Stimulated activated effector memory CD8-positive, alpha-beta T cell treated with anti-CD3 and anti-CD28 coated beads, Interleukin-12 subunit alpha, Interleukin-12 subunit beta, amount 100 ng/mL, for 72 hours (primary cell): ENCODE results near the gene SHKBP1.
"Not testable (repeated sequence)": the region's sequence is repeated elsewhere in the genome, so short reads cannot be mapped to it uniquely, and the experiment has no call there.

ENCODE experiments used
- ATAC-seq: fragments of 150-1000 bp; cut with Tn5 transposase; 2 replicates; pipeline ENCODE4 v1.10.0; 2021
- DNase-seq, 2 donors: peaks; one replicate each; pipeline ENCODE4 v3.0.0; 2021 to 2022; ENCODE audit warnings: low spot score in 2 of 2
- H3K27ac Mint-ChIP-seq: one replicate; pipeline ENCODE4 v1.8.0; 2022; ENCODE audit warnings: mild to moderate bottlenecking, mixed read lengths
- H3K36me3 Mint-ChIP-seq: one replicate; pipeline ENCODE4 v1.8.0; 2022; ENCODE audit warnings: mild to moderate bottlenecking, mixed read lengths
- H3K4me1 Mint-ChIP-seq: one replicate; pipeline ENCODE4 v1.8.0; 2022; ENCODE audit warnings: mixed read lengths
- H3K4me3 Mint-ChIP-seq: one replicate; pipeline ENCODE4 v1.8.0; 2022; ENCODE audit warnings: mild to moderate bottlenecking, mixed read lengths
- H3K9me3 Mint-ChIP-seq: one replicate; pipeline ENCODE4 v1.8.0; 2022; ENCODE audit warnings: mixed read lengths

The SHKBP1 gene

GRCh38 chr19:40576585-40577451 lies at the start of gene SHKBP1:
SHKBP1 (plus strand) TSS chr19:40576873; CDS start chr19:40576900, 27 bp downstream.
- H3K9me3 Mint-ChIP-seq, result no peaks in the 10 kb centered on the region
- peaks cover 20% of the 10 kb centered on the region for H3K4me1 Mint-ChIP-seq
- DNase-seq (peak; percentile 93 to 97), ATAC-seq (peak; percentile 99)
- peaks cover 39% of the 10 kb centered on the region for H3K36me3 Mint-ChIP-seq
- H3K4me3 Mint-ChIP-seq, result peak within 1 kb of the TSS; percentile 75
- peak within 1 kb of the TSS; percentile 78 for H3K27ac Mint-ChIP-seq

GRCh38 chr19:40528078-40528477 lies 48.6 kb upstream of the SHKBP1 start:
- ATAC-seq, result no peak
- H3K4me3 Mint-ChIP-seq, result no peak overlapping the region
- peaks cover 18% of the 10 kb centered on the region for H3K4me1 Mint-ChIP-seq
- no peaks in the 10 kb centered on the region for H3K36me3 Mint-ChIP-seq
- DNase-seq, result no peak
- no peaks in the 10 kb centered on the region for H3K9me3 Mint-ChIP-seq
- H3K27ac Mint-ChIP-seq, result no peak overlapping the region

- ATAC-seq, result no peak
- no peak for DNase-seq
- Mint-ChIP-seq H3K9me3 (no peaks in the 10 kb centered on the region), H3K36me3 (no peaks in the 10 kb centered on the region), H3K27ac (no peak overlapping the region), H3K4me3 (peak overlapping the region; percentile 55), H3K4me1 (peaks cover 18% of the 10 kb centered on the region)
Measured at GRCh38 chr19:40528533-40529092, 48.1 kb upstream of the SHKBP1 start.

GRCh38 chr19:40529093-40529954 lies 47.3 kb upstream of the SHKBP1 start:
- peak overlapping the region; percentile 55 for H3K4me3 Mint-ChIP-seq
- DNase-seq (peak; percentile 98), ATAC-seq (peak; percentile 75)
- peak overlapping the region; percentile 68 for H3K27ac Mint-ChIP-seq
- H3K9me3 Mint-ChIP-seq, result peaks cover 2% of the 10 kb centered on the region
- peaks cover 18% of the 10 kb centered on the region for H3K4me1 Mint-ChIP-seq
- H3K36me3 Mint-ChIP-seq, result no peaks in the 10 kb centered on the region

GRCh38 chr19:40530091-40530901 lies 46.4 kb upstream of the SHKBP1 start:
- DNase-seq (no peak), ATAC-seq (no peak)
- H3K27ac Mint-ChIP-seq, result peak overlapping the region; percentile 68
- H3K36me3 Mint-ChIP-seq, result no peaks in the 10 kb centered on the region
- peak overlapping the region; percentile 55 for H3K4me3 Mint-ChIP-seq
- H3K4me1 Mint-ChIP-seq, result peaks cover 18% of the 10 kb centered on the region
- H3K9me3 Mint-ChIP-seq, result peaks cover 3% of the 10 kb centered on the region

GRCh38 chr19:40533508-40533907 lies 43.2 kb upstream of the SHKBP1 start:
- Mint-ChIP-seq H3K27ac (no peak overlapping the region), H3K36me3 (no peaks in the 10 kb centered on the region), H3K4me3 (no peak overlapping the region), H3K4me1 (peaks cover 14% of the 10 kb centered on the region), H3K9me3 (peaks cover 3% of the 10 kb centered on the region)
- no peak for ATAC-seq
- no peak for DNase-seq

GRCh38 chr19:40534148-40534547 lies 42.5 kb upstream of the SHKBP1 start:
- ATAC-seq, result no peak
- H3K4me1 Mint-ChIP-seq, result peaks cover 9% of the 10 kb centered on the region
- H3K4me3 Mint-ChIP-seq, result no peak overlapping the region
- no peak overlapping the region for H3K27ac Mint-ChIP-seq
- no peaks in the 10 kb centered on the region for H3K36me3 Mint-ChIP-seq
- DNase-seq, result no peak
- peaks cover 3% of the 10 kb centered on the region for H3K9me3 Mint-ChIP-seq

- H3K9me3 Mint-ChIP-seq, result peaks cover 3% of the 10 kb centered on the region
- ATAC-seq (no peak), DNase-seq (no peak)
- no peaks in the 10 kb centered on the region for H3K36me3 Mint-ChIP-seq
- no peak overlapping the region for H3K27ac Mint-ChIP-seq
- no peak overlapping the region for H3K4me3 Mint-ChIP-seq
- H3K4me1 Mint-ChIP-seq, result no peaks in the 10 kb centered on the region
Measured at GRCh38 chr19:40539070-40539469, 37.6 kb upstream of the SHKBP1 start.

- DNase-seq (no peak), ATAC-seq (no peak)
- H3K9me3 Mint-ChIP-seq, result no peaks in the 10 kb centered on the region
- no peak overlapping the region for H3K4me3 Mint-ChIP-seq
- no peaks in the 10 kb centered on the region for H3K4me1 Mint-ChIP-seq
- H3K27ac Mint-ChIP-seq, result peak overlapping the region; percentile 56
- H3K36me3 Mint-ChIP-seq, result no peaks in the 10 kb centered on the region
Measured at GRCh38 chr19:40542202-40542859, 34.3 kb upstream of the SHKBP1 start.

- ATAC-seq (no peak), DNase-seq (no peak)
- no peak overlapping the region for H3K4me3 Mint-ChIP-seq
- no peaks in the 10 kb centered on the region for H3K9me3 Mint-ChIP-seq
- no peaks in the 10 kb centered on the region for H3K36me3 Mint-ChIP-seq
- H3K4me1 Mint-ChIP-seq, result no peaks in the 10 kb centered on the region
- H3K27ac Mint-ChIP-seq, result no peak overlapping the region
Measured at GRCh38 chr19:40543029-40543597, 33.6 kb upstream of the SHKBP1 start.

GRCh38 chr19:40546153-40546841 lies 30.4 kb upstream of the SHKBP1 start:
- not testable (repeated sequence) for H3K27ac Mint-ChIP-seq, DNase-seq, H3K9me3 Mint-ChIP-seq, H3K4me3 Mint-ChIP-seq, ATAC-seq, H3K36me3 Mint-ChIP-seq
- H3K4me1 Mint-ChIP-seq, result peaks cover 14% of the 10 kb centered on the region

- ATAC-seq, H3K4me3 Mint-ChIP-seq, H3K36me3 Mint-ChIP-seq, H3K27ac Mint-ChIP-seq, DNase-seq, H3K9me3 Mint-ChIP-seq: not testable (repeated sequence)
- H3K4me1 Mint-ChIP-seq, result peaks cover 14% of the 10 kb centered on the region
Measured at GRCh38 chr19:40547190-40547589, 29.5 kb upstream of the SHKBP1 start.

- H3K4me3 Mint-ChIP-seq, result no peak overlapping the region
- H3K36me3 Mint-ChIP-seq, result no peaks in the 10 kb centered on the region
- no peak overlapping the region for H3K27ac Mint-ChIP-seq
- no peak for DNase-seq
- no peak for ATAC-seq
- peaks cover 14% of the 10 kb centered on the region for H3K4me1 Mint-ChIP-seq
- no peaks in the 10 kb centered on the region for H3K9me3 Mint-ChIP-seq
Measured at GRCh38 chr19:40547836-40548235, 28.8 kb upstream of the SHKBP1 start.
